Smooth muscle cell of the pulmonary artery (primary cell): ENCODE data around the gene MRTO4. TPM values are rescaled to one million over a fixed set of nuclear protein-coding genes. Genes with fewer than 3 reads are reported as not detected.

ENCODE experiments used
- total RNA-seq: library from RNA; depleted of rRNA; stranded (reverse); fragments of >200 nt; gene quantifications from 2 replicates; pipeline ENCODE4 v1.2.3, GENCODE V29; 2014

MRTO4 gene
- 14.7 and 16.3 TPM in 2 replicates for total RNA-seq

GRCh38 chr1:19251305-19252196 lies at the start of gene MRTO4, which contains the start of gene EMC1:
TSS of gene MRTO4 (plus strand) at chr1:19251805. CDS start at chr1:19251836, 31 bp downstream.
TSS of gene EMC1 (minus strand) at chr1:19251524. CDS start at chr1:19251509, 15 bp downstream.

DNA sequence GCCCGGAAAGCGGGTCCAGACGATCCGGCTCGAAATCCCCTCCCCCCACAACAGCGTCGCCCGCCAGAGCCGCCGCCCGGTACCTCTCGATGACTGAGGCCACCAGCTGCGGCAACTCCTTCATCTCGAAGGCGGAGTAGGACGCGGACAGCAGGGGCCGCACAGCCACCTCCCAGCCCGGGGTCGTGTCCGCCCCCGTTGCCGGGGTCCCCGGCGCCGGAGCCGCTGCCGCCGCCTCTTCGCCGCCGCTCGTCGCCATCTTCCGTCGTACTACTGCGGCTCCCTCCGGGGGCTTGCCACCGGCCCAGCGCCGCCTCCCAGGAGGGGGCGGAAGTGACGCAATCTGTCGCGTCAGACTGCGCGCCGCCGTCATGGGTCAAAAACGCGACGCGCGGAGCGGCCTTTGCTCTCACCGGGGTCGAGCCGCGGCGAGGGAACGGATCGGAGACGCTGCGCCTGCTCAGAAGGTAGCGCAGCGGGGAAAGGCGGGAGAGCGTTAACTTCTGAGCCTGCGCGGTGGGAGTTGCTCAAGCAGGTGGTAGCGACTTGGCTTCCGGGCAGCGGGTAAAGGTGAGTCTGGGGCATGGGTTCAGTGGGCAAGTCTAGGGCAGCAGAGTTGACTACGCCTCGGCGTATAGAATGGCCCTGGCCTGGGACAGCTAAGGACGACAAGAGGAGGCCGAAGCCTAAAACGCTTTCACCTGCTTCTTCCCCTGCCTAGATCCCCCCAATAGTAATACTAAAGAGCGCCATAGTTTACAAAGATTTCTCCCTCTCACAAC lies 41.4 kb upstream of the MRTO4 start, which contains the start of gene UBR4:
UBR4 (minus strand) TSS at position 277 of the 782 bp plus-strand sequence; CDS start at position 259, 18 bp downstream.

GRCh38 chr1:19288324-19289241 lies 37.0 kb downstream of the MRTO4 start, which contains the start of gene AKR7A3:
TSS of gene AKR7A3 (minus strand) at chr1:19288770. CDS start at chr1:19288709, 61 bp downstream.

Other genes starting within 250 kb of the MRTO4 start
- gene UBR4, start 41.5 kb upstream of the MRTO4 start, total RNA-seq: 169 and 193 TPM in 2 replicates
- 141 and 191 TPM in 2 replicates for gene EMC1, start 281 bp upstream of the MRTO4 start, total RNA-seq
- 0.33 and 0.59 TPM in 2 replicates for gene AKR7A3, start 37.0 kb downstream of the MRTO4 start, total RNA-seq
- gene AKR7A2, start 60.3 kb downstream of the MRTO4 start, total RNA-seq: 61.3 and 70.8 TPM in 2 replicates
- gene SLC66A1, start 60.5 kb downstream of the MRTO4 start, total RNA-seq: 15.9 and 31.2 TPM in 2 replicates
- gene CAPZB, start 233.7 kb downstream of the MRTO4 start, total RNA-seq: 143 and 157 TPM in 2 replicates